K562 (cell line): Measurements from ENCODE around the gene PLEKHA6. TPM values are rescaled to one million over a fixed set of nuclear protein-coding genes. Genes with fewer than 3 reads are reported as not detected.

Source experiments
- AFF1 ChIP-seq, 2 experiments: fragments of 450-650 bp; IDR thresholded peaks; 2 replicates each; pipeline ENCODE4 v1.6.1; 2018; ENCODE audit warnings: mild to moderate bottlenecking in 2 of 2, low read depth in 1 of 2; ENCODE audit not compliant: partially characterized antibody in 2 of 2
- ATF7 ChIP-seq: fragments of 450-650 bp; IDR thresholded peaks from 2 replicates; pipeline ENCODE4 v1.7.1; 2014; ENCODE audit warnings: mild to moderate bottlenecking, moderate library complexity
- BRD4 ChIP-seq: fragments of 200-600 bp; sonication (generic); IDR thresholded peaks from 2 replicates; pipeline ENCODE4 v1.6.1; 2017; ENCODE audit warnings: inconsistent platforms
- CBFB ChIP-seq: sonication (generic); formaldehyde crosslinking; IDR thresholded peaks from 2 replicates; pipeline ENCODE4 v1.4.0; 2020; ENCODE audit warnings: mild to moderate bottlenecking, missing genetic modification reagents
- DEAF1 ChIP-seq: fragments of 450-650 bp; formaldehyde crosslinking; IDR thresholded peaks from 2 replicates; pipeline ENCODE4 v1.4.0; 2020; ENCODE audit warnings: mild to moderate bottlenecking, moderate library complexity
- ERF ChIP-seq: fragments of 450-650 bp; formaldehyde crosslinking; IDR thresholded peaks from 2 replicates; pipeline ENCODE4 v1.4.0; 2020; ENCODE audit warnings: mild to moderate bottlenecking, mixed read lengths
- FOSL1 ChIP-seq: fragments of 200-800 bp; sonication (Bioruptor generic); conservative IDR thresholded peaks from 2 replicates; pipeline ENCODE4 v1.6.1; 2016; ENCODE audit warnings: missing genetic modification characterization, missing compliant biosample characterization
- FOXJ3 ChIP-seq: sonication (generic); formaldehyde crosslinking; IDR thresholded peaks from 2 replicates; pipeline ENCODE4 v1.4.0; 2020; ENCODE audit warnings: mild to moderate bottlenecking, missing genetic modification reagents
- GABPB2 ChIP-seq: fragments of 250-450 bp; sonication (Bioruptor Pico); conservative IDR thresholded peaks from 2 replicates; pipeline ENCODE4 v1.5.1; 2021; ENCODE audit warnings: mild to moderate bottlenecking
- HDAC2 ChIP-seq: fragments of 450-650 bp; IDR thresholded peaks from 2 replicates; pipeline ENCODE4 v1.6.1; 2016; ENCODE audit warnings: mild to moderate bottlenecking
- HNRNPK ChIP-seq: fragments of 200-400 bp; formaldehyde crosslinking; IDR thresholded peaks from one replicate; pipeline ENCODE4 v1.6.1; 2018; ENCODE audit warnings: mild to moderate bottlenecking, low read depth, low read length; ENCODE audit not compliant: poor library complexity, severe bottlenecking
- JUND ChIP-seq, 2 experiments: IDR thresholded peaks; 2 replicates in 1 of 2; 3 replicates in 1 of 2; pipeline ENCODE4 v1.6.1; 2011; ENCODE audit warnings: borderline replicate concordance in 2 of 2, low read depth in 2 of 2, low read length in 2 of 2, improper control_type of control experiment in 1 of 2, missing biosample characterization in 1 of 2, missing genetic modification characterization in 1 of 2, missing genetic modification reagents in 1 of 2
- NFIC ChIP-seq: fragments of 450-650 bp; IDR thresholded peaks from 2 replicates; pipeline ENCODE4 v1.6.1; 2017; ENCODE audit warnings: mild to moderate bottlenecking, inconsistent platforms
- PHF20 ChIP-seq: fragments of 450-650 bp; IDR thresholded peaks from 2 replicates; pipeline ENCODE4 v1.6.1; 2018; ENCODE audit not compliant: partially characterized antibody
- RB1 ChIP-seq: fragments of 450-650 bp; IDR thresholded peaks from 2 replicates; pipeline ENCODE4 v1.6.1; 2017; ENCODE audit warnings: low read depth, mild to moderate bottlenecking
- RFX5 ChIP-seq: IDR thresholded peaks from 2 replicates; pipeline ENCODE4 v1.6.1; 2011; ENCODE audit warnings: low read depth, mild to moderate bottlenecking, improper control_type of control experiment, low read length
- ZFP1 ChIP-seq: fragments of 450-650 bp; formaldehyde crosslinking; IDR thresholded peaks from 2 replicates; pipeline ENCODE4 v1.4.0; 2020; ENCODE audit warnings: mild to moderate bottlenecking, mixed read lengths
- ZNF124 ChIP-seq: sonication (generic); formaldehyde crosslinking; IDR thresholded peaks from 2 replicates; pipeline ENCODE4 v1.8.1; 2022; ENCODE audit warnings: missing genetic modification reagents
- ZNF347 ChIP-seq: fragments of 450-650 bp; formaldehyde crosslinking; IDR thresholded peaks from 2 replicates; pipeline ENCODE4 v1.4.0; 2020; ENCODE audit warnings: low read depth, mild to moderate bottlenecking, moderate library complexity
- ZNF717 ChIP-seq: fragments of 250-450 bp; sonication (Bioruptor Pico); IDR thresholded peaks from 2 replicates; pipeline ENCODE4 v1.5.0; 2021
- ZZZ3 ChIP-seq: fragments of 450-650 bp; IDR thresholded peaks from 2 replicates; pipeline ENCODE4 v1.6.1; 2016; ENCODE audit warnings: antibody characterized with exemption, mild to moderate bottlenecking, moderate library complexity
- polyA plus RNA-seq, 8 experiments: library from polyadenylated mRNA; depleted of rRNA in 4 of 8; stranded (reverse) in 5 of 8; unstranded in 3 of 8; fragments of >200 nt; fragmentation: Nextera tagmentation in 2 of 8; fragmentation: Illumina TruSeq in 1 of 8; extraction: Ambion mirVana in 2 of 8; extraction: Trizol in 1 of 8; gene quantifications; 2 replicates each; pipeline versions ENCODE4 v1.2.1 to v1.2.3, GENCODE V29; 2011 to 2014; ENCODE audit warnings: inconsistent platforms in 1 of 8, missing spikeins in 1 of 8
- total RNA-seq, 7 experiments: library from RNA; depleted of rRNA in 6 of 7; stranded (reverse); fragments of >200 nt in 6 of 7; fragmentation: Illumina TruSeq in 2 of 7; extraction: Trizol in 2 of 7; gene quantifications; 2 replicates each; pipeline versions ENCODE4 v1.2.1 to v1.2.3, GENCODE V29; 2011 to 2021; ENCODE audit warnings: low replicate concordance in 1 of 7
- TF ChIP-seq, protein P1 (sequence below): sonication (generic); IDR thresholded peaks from 2 replicates; pipeline ENCODE4 v1.6.1; 2016

The PLEKHA6 gene
- total and polyA plus RNA-seq, 9 of the 15 experiments (the other 6 are each of a cell fraction or from before 2014, with no cell fraction given): under 0.01 to 0.33 (median 0.01) TPM; not detected in 4

DNA sequence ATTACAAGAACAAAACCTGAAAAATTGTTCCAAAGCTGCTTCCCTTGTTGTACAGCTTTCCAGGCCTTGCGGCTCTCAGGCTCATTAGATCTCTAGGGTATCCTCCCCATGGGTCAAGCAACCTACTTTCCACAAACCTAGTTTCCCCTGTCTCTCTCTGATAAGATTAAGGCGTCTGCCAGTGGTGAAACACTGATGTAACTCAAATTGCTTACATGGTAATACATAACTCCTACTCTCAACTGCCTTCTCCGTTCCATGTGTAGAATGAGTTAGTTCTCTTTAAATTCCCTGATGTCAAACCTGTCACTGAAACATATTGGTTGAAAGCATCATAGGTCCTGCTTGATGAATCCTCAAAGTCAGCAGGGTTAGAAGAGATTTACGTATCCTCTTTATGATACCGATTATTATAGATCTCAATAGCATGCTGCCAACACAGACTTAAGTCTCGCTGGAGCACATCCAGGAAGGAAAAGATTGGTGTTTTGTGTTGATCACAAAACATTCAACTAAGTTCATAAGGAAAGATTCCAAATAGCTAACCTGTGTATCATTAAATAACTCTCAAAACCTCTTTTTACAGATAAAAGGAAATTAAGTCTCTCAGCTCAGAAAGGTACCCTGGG, 41.3 kb upstream of the PLEKHA6 start (continued):
- TF ChIP-seq ERF (CRISPR knock-in tag) (no peak), DEAF1 (CRISPR knock-in tag) (no peak), GABPB2 (CRISPR knock-in tag) (no peak), FOSL1 (tag) (peak; percentile 25), JUND (IDR thresholded peaks at IDR 0.05; ENCODE audit: borderline replicate concordance, low read depth, low read length) (peak; percentile 68), JUND (tag; IDR thresholded peaks at IDR 0.05; ENCODE audit: borderline replicate concordance, low read depth, low read length) (peak; percentile 58; the same call in 1 of the 3 replicates), HDAC2 (no peak), ATF7 (peak; percentile 74), HNRNPK (no peak), FOXJ3 (CRISPR knock-in tag) (no peak), AFF1 (IDR thresholded peaks at IDR 0.05; ENCODE audit: low read depth in 1 of 2, partially characterized antibody in 2 of 2) (peak; percentile 13 to 64), NFIC (no peak), ZFP1 (CRISPR knock-in tag) (no peak), ZZZ3 (no peak), RFX5 (no peak), ZNF124 (CRISPR knock-in tag) (no peak), BRD4 (no peak), PHF20 (no peak), ZNF347 (CRISPR knock-in tag) (no peak), CBFB (CRISPR knock-in tag) (no peak), ZNF717 (CRISPR knock-in tag) (no peak), RB1 (no peak)
- TF ChIP-seq, protein P1, sequence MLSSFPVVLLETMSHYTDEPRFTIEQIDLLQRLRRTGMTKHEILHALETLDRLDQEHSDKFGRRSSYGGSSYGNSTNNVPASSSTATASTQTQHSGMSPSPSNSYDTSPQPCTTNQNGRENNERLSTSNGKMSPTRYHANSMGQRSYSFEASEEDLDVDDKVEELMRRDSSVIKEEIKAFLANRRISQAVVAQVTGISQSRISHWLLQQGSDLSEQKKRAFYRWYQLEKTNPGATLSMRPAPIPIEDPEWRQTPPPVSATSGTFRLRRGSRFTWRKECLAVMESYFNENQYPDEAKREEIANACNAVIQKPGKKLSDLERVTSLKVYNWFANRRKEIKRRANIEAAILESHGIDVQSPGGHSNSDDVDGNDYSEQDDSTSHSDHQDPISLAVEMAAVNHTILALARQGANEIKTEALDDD: peak; percentile 100
